Measurements from ENCODE around the gene MIPEP.

DNA sequence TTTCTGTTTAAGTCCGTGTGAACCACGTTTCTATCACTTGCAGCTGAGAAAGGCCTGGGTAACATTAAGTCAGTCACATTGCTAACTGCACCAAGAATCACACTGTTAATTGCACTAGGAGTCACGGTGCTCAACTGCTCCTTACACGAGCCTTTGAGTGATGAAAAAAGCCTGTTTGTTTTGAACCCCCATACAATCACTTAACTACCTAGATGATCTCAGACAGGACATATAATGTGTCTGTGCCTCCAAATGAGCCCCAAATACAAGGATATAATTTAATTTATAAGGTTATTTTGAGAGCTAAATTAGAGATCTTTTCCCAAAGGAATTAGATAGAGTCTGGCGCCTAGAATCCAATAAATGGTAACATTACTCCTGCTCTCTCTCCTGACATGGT lies 84.1 kb downstream of the MIPEP start:
- TF ChIP-seq, protein P1, sequence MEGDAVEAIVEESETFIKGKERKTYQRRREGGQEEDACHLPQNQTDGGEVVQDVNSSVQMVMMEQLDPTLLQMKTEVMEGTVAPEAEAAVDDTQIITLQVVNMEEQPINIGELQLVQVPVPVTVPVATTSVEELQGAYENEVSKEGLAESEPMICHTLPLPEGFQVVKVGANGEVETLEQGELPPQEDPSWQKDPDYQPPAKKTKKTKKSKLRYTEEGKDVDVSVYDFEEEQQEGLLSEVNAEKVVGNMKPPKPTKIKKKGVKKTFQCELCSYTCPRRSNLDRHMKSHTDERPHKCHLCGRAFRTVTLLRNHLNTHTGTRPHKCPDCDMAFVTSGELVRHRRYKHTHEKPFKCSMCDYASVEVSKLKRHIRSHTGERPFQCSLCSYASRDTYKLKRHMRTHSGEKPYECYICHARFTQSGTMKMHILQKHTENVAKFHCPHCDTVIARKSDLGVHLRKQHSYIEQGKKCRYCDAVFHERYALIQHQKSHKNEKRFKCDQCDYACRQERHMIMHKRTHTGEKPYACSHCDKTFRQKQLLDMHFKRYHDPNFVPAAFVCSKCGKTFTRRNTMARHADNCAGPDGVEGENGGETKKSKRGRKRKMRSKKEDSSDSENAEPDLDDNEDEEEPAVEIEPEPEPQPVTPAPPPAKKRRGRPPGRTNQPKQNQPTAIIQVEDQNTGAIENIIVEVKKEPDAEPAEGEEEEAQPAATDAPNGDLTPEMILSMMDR (conservative IDR thresholded peaks at IDR 0.05): no peak
- TF ChIP-seq EZH2 (IDR thresholded peaks at IDR 0.05; ENCODE audit: low read depth): no peak

All from PC-9 (cell line).